Mucosa of descending colon (tissue), 3 donors: ENCODE data around the gene CCDC97. TPM values are rescaled to one million over a fixed set of nuclear protein-coding genes. Genes with fewer than 3 reads are reported as not detected.

Experiments used
- ATAC-seq: fragments of 200-7000 bp; cut with Tn5 transposase; one replicate; pipeline ENCODE4 v1.9.1; 2020; ENCODE audit warnings: mild to moderate bottlenecking, moderate library complexity
- DNase-seq, 3 donors: peaks; one replicate each; pipeline ENCODE4 v3.0.0-alpha.2; 2020
- H3K36me3 ChIP-seq: fragments of 200-600 bp; one replicate; pipeline ENCODE4 v1.8.0; 2021; ENCODE audit warnings: low read depth, mild to moderate bottlenecking
- H3K4me1 ChIP-seq: fragments of 200-600 bp; one replicate; pipeline ENCODE4 v1.8.0; 2021; ENCODE audit warnings: low read depth, mild to moderate bottlenecking
- H3K4me3 ChIP-seq: fragments of 200-600 bp; one replicate; pipeline ENCODE4 v1.8.0; 2021; ENCODE audit warnings: mild to moderate bottlenecking
- H3K9me3 ChIP-seq: fragments of 200-600 bp; one replicate; pipeline ENCODE4 v1.8.0; 2021; ENCODE audit warnings: mild to moderate bottlenecking
- intact Hi-C, 2 donors: fragments of 100-400 bp; cut with DNase I in 1 of 2; cut with micrococcal nuclease in 1 of 2; formaldehyde crosslinking; loops; one replicate each; pipeline versions ENCODE4 v1.11.0 to v1.11.1; 2022; cut with DNase I, micrococcal nuclease
- total RNA-seq, 3 donors: library from RNA; stranded (reverse); fragmentation: NEBNext Ultra II Directional in 2 of 3; extraction: Animal tissue kit (Norgen Biotek cat#: 25700) in 2 of 3; gene quantifications; one replicate each; pipeline versions ENCODE4 v1.2.1 to v1.2.4, GENCODE V29; 2021 to 2023
- TF ChIP-seq, protein P1 (sequence below): fragments of 200-600 bp; IDR thresholded peaks from one replicate; pipeline ENCODE4 v1.8.0; 2022; ENCODE audit warnings: antibody characterized with exemption, mild to moderate bottlenecking
- donor health status: DM: no; HTN: no; CAD: no; lungs with moderate emphysema.
- donor health status: DM: no; HTN: no; CAD: no.
- donor health status: DM: no; HTN: yes; CAD: no.

Gene CCDC97
- total RNA-seq, 3 donors from 2014 or later: 26.2 to 29.6 (median 27.0) TPM

DNA sequence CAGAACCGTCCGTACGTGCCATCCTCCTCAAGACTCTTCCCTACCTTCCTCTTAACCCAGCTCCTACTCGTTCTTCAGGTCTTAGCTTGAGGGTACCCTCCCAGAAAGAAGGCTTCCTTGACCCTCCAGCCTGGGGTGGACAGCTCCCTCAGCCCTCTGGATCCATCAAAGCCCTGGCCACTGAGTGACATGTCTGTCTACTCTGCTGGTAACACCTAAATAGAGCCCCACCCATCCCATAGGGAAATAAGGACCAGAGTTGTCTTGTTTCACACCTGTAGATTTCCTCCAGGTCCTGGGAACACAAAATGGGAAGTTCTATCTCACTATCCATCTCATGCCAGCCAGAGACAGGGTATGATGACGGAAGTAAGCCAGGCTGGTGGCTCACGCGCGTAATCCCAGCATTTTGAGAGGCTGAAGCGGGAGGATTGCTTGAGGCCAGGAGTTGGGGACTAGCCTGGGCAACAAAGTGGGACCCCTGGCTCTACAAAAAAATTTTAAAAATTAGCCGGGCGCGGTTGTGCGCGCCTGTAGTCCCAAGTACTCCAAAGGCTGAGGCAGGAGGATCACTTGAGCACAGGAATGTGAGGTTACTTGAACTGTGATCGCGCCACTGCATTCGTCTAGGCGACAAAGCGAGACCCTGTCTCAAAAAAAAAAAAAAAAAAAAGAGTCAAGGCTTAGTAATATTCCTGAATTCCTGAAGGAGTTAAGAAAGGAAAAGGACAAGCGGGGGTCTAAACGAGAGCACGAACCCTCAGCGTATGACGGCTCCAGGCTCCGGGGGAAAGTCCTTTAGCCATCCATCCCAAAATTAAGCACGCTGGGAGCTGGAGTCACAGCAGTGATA lies 566 bp upstream of the CCDC97 start:
- DNase-seq (peak in 1 of 3 donors; percentile 60), ATAC-seq (peak; percentile 60)
- H3K9me3 ChIP-seq: no peaks in the 10 kb centered on the region
- TF ChIP-seq, protein P1, sequence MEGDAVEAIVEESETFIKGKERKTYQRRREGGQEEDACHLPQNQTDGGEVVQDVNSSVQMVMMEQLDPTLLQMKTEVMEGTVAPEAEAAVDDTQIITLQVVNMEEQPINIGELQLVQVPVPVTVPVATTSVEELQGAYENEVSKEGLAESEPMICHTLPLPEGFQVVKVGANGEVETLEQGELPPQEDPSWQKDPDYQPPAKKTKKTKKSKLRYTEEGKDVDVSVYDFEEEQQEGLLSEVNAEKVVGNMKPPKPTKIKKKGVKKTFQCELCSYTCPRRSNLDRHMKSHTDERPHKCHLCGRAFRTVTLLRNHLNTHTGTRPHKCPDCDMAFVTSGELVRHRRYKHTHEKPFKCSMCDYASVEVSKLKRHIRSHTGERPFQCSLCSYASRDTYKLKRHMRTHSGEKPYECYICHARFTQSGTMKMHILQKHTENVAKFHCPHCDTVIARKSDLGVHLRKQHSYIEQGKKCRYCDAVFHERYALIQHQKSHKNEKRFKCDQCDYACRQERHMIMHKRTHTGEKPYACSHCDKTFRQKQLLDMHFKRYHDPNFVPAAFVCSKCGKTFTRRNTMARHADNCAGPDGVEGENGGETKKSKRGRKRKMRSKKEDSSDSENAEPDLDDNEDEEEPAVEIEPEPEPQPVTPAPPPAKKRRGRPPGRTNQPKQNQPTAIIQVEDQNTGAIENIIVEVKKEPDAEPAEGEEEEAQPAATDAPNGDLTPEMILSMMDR: no peak
- peak overlapping the region; percentile 44 for H3K4me3 ChIP-seq
- H3K36me3 ChIP-seq: peaks cover 6% of the 10 kb centered on the region
- peaks cover 23% of the 10 kb centered on the region for H3K4me1 ChIP-seq
- intact Hi-C loops: no loop called here

DNA sequence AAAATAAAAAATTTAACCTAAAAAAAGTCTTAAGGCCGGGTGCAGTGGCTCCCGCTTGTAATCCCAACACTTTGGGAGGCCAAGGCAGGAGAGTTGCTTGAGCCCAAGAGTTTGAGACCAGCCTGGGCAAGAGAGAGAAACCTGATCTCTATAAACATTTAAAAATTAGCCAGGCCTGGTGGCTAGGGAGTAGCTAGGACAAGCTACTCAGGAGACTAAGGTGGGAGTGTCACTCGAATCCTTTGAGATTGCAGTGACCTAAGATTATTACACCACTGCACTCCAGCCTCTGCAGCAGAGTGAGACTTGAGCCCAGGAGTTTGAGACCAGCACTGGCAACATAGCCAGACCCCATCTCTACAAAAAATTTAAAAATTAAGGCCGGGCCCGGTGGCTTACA lies 1.1 kb downstream of the CCDC97 start:
- Histone ChIP-seq H3K4me1 (peaks cover 23% of the 10 kb centered on the region), H3K4me3 (no peak overlapping the region), H3K36me3 (no peaks in the 10 kb centered on the region), H3K9me3 (no peaks in the 10 kb centered on the region)
- intact Hi-C loops: no loop called here
- ATAC-seq (no peak), DNase-seq (no peak)
- TF ChIP-seq, protein P1: no peak

DNA sequence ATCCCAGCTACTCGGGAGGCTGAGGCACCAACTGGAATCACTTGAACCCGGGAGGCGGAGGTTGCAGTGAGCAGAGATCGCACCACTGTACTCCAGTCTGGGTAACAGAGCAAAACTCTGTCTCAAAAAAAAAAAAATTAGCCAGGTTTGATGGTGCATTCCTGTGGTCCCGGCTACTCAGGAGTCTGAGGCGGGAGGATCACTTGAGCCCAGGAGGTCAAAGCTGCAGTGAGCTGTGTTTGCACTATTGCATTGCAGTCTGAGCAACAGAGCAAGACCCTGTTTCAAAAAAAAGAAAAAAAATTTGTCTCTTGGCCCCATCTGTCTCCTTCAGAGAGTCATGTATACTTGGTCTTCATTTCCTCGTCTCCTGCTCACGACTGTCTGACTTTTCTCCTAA lies 1.6 kb downstream of the CCDC97 start:
- Histone ChIP-seq H3K36me3 (peaks cover 5% of the 10 kb centered on the region), H3K4me3 (no peak overlapping the region), H3K4me1 (peaks cover 23% of the 10 kb centered on the region), H3K9me3 (no peaks in the 10 kb centered on the region)
- intact Hi-C loops: no loop called here
- ATAC-seq: no peak
- no peak for DNase-seq
- TF ChIP-seq, protein P1: no peak

DNA sequence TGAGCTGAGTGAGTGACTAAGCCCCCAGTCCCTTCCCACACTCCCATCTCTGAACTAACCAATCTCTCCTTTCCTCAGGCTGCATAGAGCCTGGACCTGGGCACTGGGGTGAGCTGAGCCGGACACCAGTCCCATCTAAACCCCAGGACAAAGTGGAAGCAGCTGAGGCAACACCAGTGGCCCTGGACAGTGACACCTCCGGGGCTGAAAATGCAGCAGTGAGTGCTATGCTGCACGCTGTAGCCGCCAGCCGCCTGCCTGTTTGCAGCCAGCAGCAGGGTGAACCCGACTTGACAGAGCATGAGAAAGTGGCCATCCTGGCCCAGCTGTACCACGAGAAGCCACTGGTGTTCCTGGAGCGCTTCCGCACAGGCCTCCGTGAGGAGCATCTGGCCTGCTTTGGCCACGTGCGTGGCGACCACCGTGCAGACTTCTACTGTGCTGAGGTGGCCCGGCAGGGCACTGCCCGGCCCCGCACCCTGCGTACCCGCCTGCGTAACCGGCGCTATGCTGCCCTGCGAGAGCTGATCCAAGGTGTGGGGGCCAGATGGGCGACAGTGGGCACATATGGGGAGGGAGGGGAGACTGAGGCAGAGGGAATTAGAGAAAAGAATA lies 6.4 kb downstream of the CCDC97 start:
- DNase-seq (peak in 1 of 3 donors; percentile 40), ATAC-seq (no peak)
- H3K36me3 ChIP-seq: peaks cover 9% of the 10 kb centered on the region
- TF ChIP-seq, protein P1: no peak
- peaks cover 4% of the 10 kb centered on the region for H3K4me1 ChIP-seq
- intact Hi-C loops: no loop called here
- no peak overlapping the region for H3K4me3 ChIP-seq
- H3K9me3 ChIP-seq: no peaks in the 10 kb centered on the region

DNA sequence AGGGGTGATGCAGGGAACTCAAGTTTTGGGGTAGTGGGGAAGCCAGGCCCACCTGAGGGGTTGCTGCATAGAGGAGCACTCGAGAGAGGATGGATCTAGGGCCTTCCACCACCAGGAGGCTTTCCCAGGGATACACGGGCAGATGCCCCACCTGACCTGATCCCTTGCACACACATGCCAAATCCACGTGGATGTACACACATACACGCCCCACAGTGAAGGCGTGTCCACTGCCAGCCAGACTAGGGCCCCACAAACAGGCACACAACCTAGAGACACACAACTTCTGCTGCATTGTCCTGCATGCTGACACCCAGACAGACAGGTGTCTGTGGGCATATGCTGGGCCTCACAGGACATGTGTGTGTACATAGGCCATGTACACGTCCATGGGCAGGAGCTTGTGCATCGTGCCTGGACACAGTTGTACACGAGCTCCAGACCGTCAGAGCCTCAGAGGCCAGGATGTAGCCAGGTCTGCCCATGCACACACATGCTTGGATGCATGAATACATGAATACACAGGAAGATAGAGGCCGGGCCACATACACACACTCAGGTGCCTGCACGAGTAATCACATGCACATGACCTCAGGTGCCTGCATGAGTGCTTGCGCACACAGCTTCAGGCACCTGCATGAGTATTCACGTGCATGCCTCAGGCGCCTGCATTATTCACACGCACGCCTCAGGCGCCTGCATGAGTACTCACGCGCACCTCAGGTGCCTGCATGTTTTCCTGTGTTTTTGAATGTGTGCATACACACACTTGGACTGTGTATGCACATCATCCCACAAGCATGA lies 8.9 kb downstream of the CCDC97 start:
- H3K36me3 ChIP-seq: peaks cover 9% of the 10 kb centered on the region
- peak in 1 of 3 donors; percentile 34 for DNase-seq
- H3K9me3 ChIP-seq: no peaks in the 10 kb centered on the region
- TF ChIP-seq, protein P1: no peak
- no peak overlapping the region for H3K4me3 ChIP-seq
- intact Hi-C loops: no loop called here
- H3K4me1 ChIP-seq: peaks cover 3% of the 10 kb centered on the region
- ATAC-seq: no peak
